HepG2 (cell line): ENCODE data around the gene TMEM107. TPM values are rescaled to one million over a fixed set of nuclear protein-coding genes. Genes with fewer than 3 reads are reported as not detected.

Experiments used
- ARID4A ChIP-seq: sonication (generic); formaldehyde crosslinking; IDR thresholded peaks from 2 replicates; pipeline ENCODE4 v1.5.0; 2020; ENCODE audit warnings: mild to moderate bottlenecking, missing genetic modification reagents, borderline replicate concordance
- ATF2 ChIP-seq: sonication (generic); formaldehyde crosslinking; IDR thresholded peaks from 2 replicates; pipeline ENCODE4 v1.4.0; 2020; ENCODE audit warnings: missing genetic modification reagents
- CREM ChIP-seq, 2 experiments: sonication (generic) in 1 of 2; formaldehyde crosslinking in 1 of 2; IDR thresholded peaks; 2 replicates each; pipeline versions ENCODE4 v1.4.0 to v1.6.1; 2016 to 2020; ENCODE audit warnings: antibody characterized with exemption in 1 of 2, mild to moderate bottlenecking in 1 of 2, missing genetic modification reagents in 1 of 2
- ERF ChIP-seq: IDR thresholded peaks from 2 replicates; pipeline ENCODE4 v1.6.1; 2018; ENCODE audit warnings: missing biosample characterization, missing genetic modification reagents
- ETS1 ChIP-seq: sonication (generic); formaldehyde crosslinking; IDR thresholded peaks from 2 replicates; pipeline ENCODE4 v1.4.0; 2020; ENCODE audit warnings: missing genetic modification reagents
- HDAC1 ChIP-seq: sonication (generic); formaldehyde crosslinking; IDR thresholded peaks from 2 replicates; pipeline ENCODE4 v1.5.1; 2020; ENCODE audit warnings: mild to moderate bottlenecking, missing genetic modification reagents
- KLF11 ChIP-seq: IDR thresholded peaks from 2 replicates; pipeline ENCODE4 v1.6.1; 2016; ENCODE audit warnings: missing compliant biosample characterization
- MBNL3 ChIP-seq: fragments of 250-450 bp; sonication (Bioruptor Pico); conservative IDR thresholded peaks from 2 replicates; pipeline ENCODE4 v1.8.0; 2022; ENCODE audit warnings: mild to moderate bottlenecking, inconsistent platforms
- REPIN1 ChIP-seq: sonication (generic); formaldehyde crosslinking; IDR thresholded peaks from 2 replicates; pipeline ENCODE4 v1.8.0; 2022; ENCODE audit warnings: missing genetic modification reagents, low read depth, mild to moderate bottlenecking, borderline replicate concordance
- SKI ChIP-seq: fragments of 450-650 bp; IDR thresholded peaks from one replicate; pipeline ENCODE4 v1.6.1; 2018; ENCODE audit warnings: mild to moderate bottlenecking; ENCODE audit not compliant: partially characterized antibody
- THYN1 ChIP-seq: sonication (generic); formaldehyde crosslinking; IDR thresholded peaks from 2 replicates; pipeline ENCODE4 v1.8.1; 2023; ENCODE audit warnings: low read depth, mild to moderate bottlenecking, moderate library complexity, missing genetic modification reagents, borderline replicate concordance
- ZNF143 ChIP-seq: sonication (generic); formaldehyde crosslinking; IDR thresholded peaks from 2 replicates; pipeline ENCODE4 v1.4.0; 2020; ENCODE audit warnings: missing genetic modification reagents
- ZNF260 ChIP-seq: sonication (generic); formaldehyde crosslinking; IDR thresholded peaks from 2 replicates; pipeline ENCODE4 v1.4.0; 2020; ENCODE audit warnings: missing genetic modification reagents, low read depth, mild to moderate bottlenecking, borderline replicate concordance
- ZNF354B ChIP-seq: sonication (generic); formaldehyde crosslinking; IDR thresholded peaks from 2 replicates; pipeline ENCODE4 v1.8.0; 2022; ENCODE audit warnings: mild to moderate bottlenecking, missing genetic modification reagents
- ZNF362 ChIP-seq: sonication (generic); formaldehyde crosslinking; IDR thresholded peaks from 2 replicates; pipeline ENCODE4 v1.4.0; 2020; ENCODE audit warnings: missing genetic modification reagents, mild to moderate bottlenecking, borderline replicate concordance
- ZNF546 ChIP-seq: sonication (generic); formaldehyde crosslinking; conservative IDR thresholded peaks from 2 replicates; pipeline ENCODE4 v1.8.1; 2023; ENCODE audit warnings: mild to moderate bottlenecking, missing genetic modification reagents
- ZNF678 ChIP-seq: sonication (generic); formaldehyde crosslinking; IDR thresholded peaks from 2 replicates; pipeline ENCODE4 v1.4.0; 2020; ENCODE audit warnings: mild to moderate bottlenecking, missing genetic modification reagents
- ZNF709 ChIP-seq: sonication (generic); formaldehyde crosslinking; IDR thresholded peaks from 2 replicates; pipeline ENCODE4 v1.5.0; 2020; ENCODE audit warnings: mild to moderate bottlenecking, missing genetic modification reagents
- ZNF740 ChIP-seq: sonication (generic); formaldehyde crosslinking; IDR thresholded peaks from 2 replicates; pipeline ENCODE4 v1.4.0; 2020; ENCODE audit warnings: missing genetic modification reagents
- ZNF768 ChIP-seq: sonication (generic); formaldehyde crosslinking; IDR thresholded peaks from 2 replicates; pipeline ENCODE4 v1.4.0; 2020; ENCODE audit warnings: missing genetic modification reagents
- ZNF781 ChIP-seq: sonication (generic); formaldehyde crosslinking; IDR thresholded peaks from 2 replicates; pipeline ENCODE4 v1.5.1; 2020; ENCODE audit warnings: borderline replicate concordance, mild to moderate bottlenecking, missing genetic modification reagents; ENCODE audit errors: not compliant biosample characterization
- polyA plus RNA-seq, 8 experiments: library from polyadenylated mRNA; depleted of rRNA in 3 of 8; stranded (reverse) in 7 of 8; unstranded in 1 of 8; fragments of >200 nt; fragmentation: Illumina TruSeq in 4 of 8; extraction: Trizol in 4 of 8; gene quantifications; 2 replicates each; pipeline versions ENCODE4 v1.2.1 to v1.2.3, GENCODE V29; 2011 to 2016; ENCODE audit warnings: low read depth in 4 of 8, missing spikeins in 1 of 8, mixed read lengths in 1 of 8; ENCODE audit not compliant: insufficient read depth in 1 of 8
- total RNA-seq, 5 experiments: library from RNA; depleted of rRNA; stranded (reverse); fragments of >200 nt; fragmentation: Illumina TruSeq; extraction: Trizol; gene quantifications; 2 replicates each; pipeline ENCODE4 v1.2.3, GENCODE V29; 2016; ENCODE audit warnings: low read depth in 1 of 5

TMEM107 gene
- total and polyA plus RNA-seq, 2 of the 13 experiments (the other 11 are each of a cell fraction or from before 2014, with no cell fraction given): 7.2 to 15.3 TPM

GRCh38 chr17:8153525-8153956 is 22.6 kb downstream of the TMEM107 start (continued):
- TF ChIP-seq ARID4A (CRISPR knock-in tag): peak; percentile 31; the same call in 1 of the 2 replicates
- peak; percentile 16 for TF ChIP-seq SKI
- no peak for TF ChIP-seq KLF11 (CRISPR knock-in tag)
- no peak for TF ChIP-seq ETS1 (CRISPR knock-in tag)
- no peak for TF ChIP-seq ZNF143 (CRISPR knock-in tag)
- TF ChIP-seq REPIN1 (CRISPR knock-in tag): no peak
- TF ChIP-seq ZNF678 (CRISPR knock-in tag): no peak
- TF ChIP-seq ZNF709: no peak
- TF ChIP-seq MBNL3 (CRISPR knock-in tag): no peak
- TF ChIP-seq THYN1 (CRISPR knock-in tag): no peak
- TF ChIP-seq ZNF354B (CRISPR knock-in tag): no peak
- no peak for TF ChIP-seq ZNF781 (CRISPR knock-in tag)
- TF ChIP-seq ZNF768: no peak
- peak; percentile 26; the same call in 1 of the 2 replicates for TF ChIP-seq ATF2 (CRISPR knock-in tag)
- TF ChIP-seq HDAC1 (CRISPR knock-in tag): peak; percentile 37; the same call in 1 of the 2 replicates
- TF ChIP-seq ZNF740 (CRISPR knock-in tag): no peak
- TF ChIP-seq ZNF362 (CRISPR knock-in tag): no peak
- TF ChIP-seq CREM (IDR thresholded peaks at IDR 0.05): no peak
- TF ChIP-seq CREM (CRISPR knock-in tag; IDR thresholded peaks at IDR 0.05): no peak
- TF ChIP-seq ZNF546 (CRISPR knock-in tag): no peak
- no peak for TF ChIP-seq ZNF260 (CRISPR knock-in tag)
- peak; percentile 13; the same call in 1 of the 2 replicates for TF ChIP-seq ERF (CRISPR knock-in tag)
